Heart left ventricle (tissue), 13 donors: ENCODE results near the gene JUN.

Experiments
- POLR2A ChIP-seq, 2 donors: fragments of 450-650 bp; IDR thresholded peaks; one replicate each; pipeline ENCODE4 v1.6.1; 2017; ENCODE audit warnings: antibody characterized with exemption in 2 of 2, mild to moderate bottlenecking in 2 of 2, moderate library complexity in 2 of 2
- TF ChIP-seq, protein P1 (sequence below), 12 donors: fragments of 200-600 bp; sonication (generic) in 4 of 12; IDR thresholded peaks; one replicate each; pipeline versions ENCODE4 v1.5.0 to v1.8.0; 2018 to 2022; ENCODE audit warnings: antibody characterized with exemption in 12 of 12, mild to moderate bottlenecking in 5 of 12
- donor health status: ischemic (EF 13 %, LVEDD 7.1; RV severe dilation, severe dysfunction).
- donor health status: DM: no; HTN: yes; CAD: no.
- donor health status: DM: no; HTN: no; CAD: no.
- donor health status: ischemic (EF 25% LVEDD 6.9; RV normal size, moderate dysfunction).
- donor health status: ischemic (EF 25% LVEDD 5.7; RV mildly dilated, moderate dysfunction).
- donor health status: ischemic (EF 35%, LVEDD 5.7; RV mildly dilated, moderate dysfunction).
- donor health status: nonischemic (EF 11% LVEDD 7.7; RV severe dilation, severe dysfunction).
- donor health status: DM: yes; HTN: yes; CAD: no.
- donor health status: PGD.
- donor health status: ischemic (EF 29% LVEDD 5.4; RV normal size, mild dysfunction).
- donor health status: nonischemic (EF 23%, LVEDD 6.1; RV moderate dilation, normal function).

DNA sequence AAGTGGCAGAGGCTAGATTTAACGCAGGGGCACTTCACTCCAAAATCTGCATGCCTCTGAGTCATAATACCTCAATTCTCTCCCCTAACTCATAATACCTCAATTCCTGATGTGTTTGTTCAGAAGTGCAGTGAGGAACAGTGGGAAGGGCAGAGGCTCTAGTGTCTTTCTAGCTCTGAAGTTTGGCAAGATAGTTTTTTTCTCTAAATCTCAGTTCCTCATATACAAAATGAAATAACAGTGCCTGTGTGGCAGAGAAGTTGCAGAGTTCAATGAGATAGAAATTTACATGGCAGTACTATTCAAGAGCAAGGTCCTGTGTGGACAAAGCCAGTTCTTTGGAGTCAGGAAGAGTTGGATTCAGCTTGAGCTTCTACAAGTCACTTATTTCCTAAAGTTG is 9.8 kb downstream of the JUN start:
- TF ChIP-seq POLR2A (IDR thresholded peaks at IDR 0.05): no peak
- TF ChIP-seq, protein P1, sequence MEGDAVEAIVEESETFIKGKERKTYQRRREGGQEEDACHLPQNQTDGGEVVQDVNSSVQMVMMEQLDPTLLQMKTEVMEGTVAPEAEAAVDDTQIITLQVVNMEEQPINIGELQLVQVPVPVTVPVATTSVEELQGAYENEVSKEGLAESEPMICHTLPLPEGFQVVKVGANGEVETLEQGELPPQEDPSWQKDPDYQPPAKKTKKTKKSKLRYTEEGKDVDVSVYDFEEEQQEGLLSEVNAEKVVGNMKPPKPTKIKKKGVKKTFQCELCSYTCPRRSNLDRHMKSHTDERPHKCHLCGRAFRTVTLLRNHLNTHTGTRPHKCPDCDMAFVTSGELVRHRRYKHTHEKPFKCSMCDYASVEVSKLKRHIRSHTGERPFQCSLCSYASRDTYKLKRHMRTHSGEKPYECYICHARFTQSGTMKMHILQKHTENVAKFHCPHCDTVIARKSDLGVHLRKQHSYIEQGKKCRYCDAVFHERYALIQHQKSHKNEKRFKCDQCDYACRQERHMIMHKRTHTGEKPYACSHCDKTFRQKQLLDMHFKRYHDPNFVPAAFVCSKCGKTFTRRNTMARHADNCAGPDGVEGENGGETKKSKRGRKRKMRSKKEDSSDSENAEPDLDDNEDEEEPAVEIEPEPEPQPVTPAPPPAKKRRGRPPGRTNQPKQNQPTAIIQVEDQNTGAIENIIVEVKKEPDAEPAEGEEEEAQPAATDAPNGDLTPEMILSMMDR (IDR thresholded peaks at IDR 0.05): no peak
